Activated CD4-positive, alpha-beta T cell treated with anti-CD3 and anti-CD28 coated beads for 24 hours (primary cell): Measurements from ENCODE around the gene MYLK2.

ENCODE experiments used
- DNase-seq, 2 donors: peaks; one replicate each; pipeline ENCODE4 v3.0.0-alpha.2; 2020; ENCODE audit warnings: low read depth in 2 of 2

MYLK2 gene

GRCh38 chr20:31835554-31835953 is 16.4 kb downstream of the MYLK2 start:
- DNase-seq = no peak

DNA sequence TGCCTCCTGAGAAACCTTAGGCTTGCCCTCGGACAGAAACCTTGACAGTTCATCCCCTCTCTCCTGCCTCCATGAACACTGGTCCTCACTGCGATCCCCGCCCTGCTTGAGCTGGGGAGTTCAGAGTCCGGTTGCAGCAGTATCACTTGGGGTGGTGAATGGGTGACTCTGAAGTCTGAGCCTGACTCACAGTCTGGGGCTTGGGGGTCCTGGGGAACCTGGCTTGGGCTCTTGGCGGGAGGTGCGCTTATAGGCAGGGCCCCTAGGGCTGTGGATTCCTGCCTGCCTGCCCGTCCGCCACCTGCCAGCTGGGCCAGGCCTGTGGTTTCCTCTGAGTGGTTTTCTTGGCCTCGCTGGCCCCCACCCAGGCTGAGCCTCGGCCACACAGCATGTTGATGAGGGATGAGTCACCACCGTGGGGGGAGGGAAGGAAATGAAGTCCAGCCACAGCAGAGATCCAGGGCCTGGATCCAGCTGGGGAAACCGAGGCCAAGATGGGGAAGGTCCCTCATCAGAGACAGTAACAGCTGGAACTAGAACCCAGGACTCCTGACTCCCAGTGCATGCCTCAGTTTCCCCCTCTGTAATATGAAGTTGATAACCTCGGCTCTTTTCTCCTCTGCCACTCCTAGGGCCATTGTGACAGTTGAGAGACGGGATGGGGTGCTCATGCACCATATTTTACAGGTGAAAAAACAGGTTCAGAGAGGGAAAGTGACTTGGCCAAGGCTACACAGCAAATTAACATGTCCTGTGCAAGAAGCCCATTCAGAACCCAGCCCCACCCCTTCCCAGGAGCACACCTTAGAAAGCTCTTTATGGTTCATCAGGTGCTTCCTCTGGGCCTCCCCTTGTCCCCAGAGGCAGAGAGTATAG is 17.1 kb downstream of the MYLK2 start:
- DNase-seq = no peak

DNA sequence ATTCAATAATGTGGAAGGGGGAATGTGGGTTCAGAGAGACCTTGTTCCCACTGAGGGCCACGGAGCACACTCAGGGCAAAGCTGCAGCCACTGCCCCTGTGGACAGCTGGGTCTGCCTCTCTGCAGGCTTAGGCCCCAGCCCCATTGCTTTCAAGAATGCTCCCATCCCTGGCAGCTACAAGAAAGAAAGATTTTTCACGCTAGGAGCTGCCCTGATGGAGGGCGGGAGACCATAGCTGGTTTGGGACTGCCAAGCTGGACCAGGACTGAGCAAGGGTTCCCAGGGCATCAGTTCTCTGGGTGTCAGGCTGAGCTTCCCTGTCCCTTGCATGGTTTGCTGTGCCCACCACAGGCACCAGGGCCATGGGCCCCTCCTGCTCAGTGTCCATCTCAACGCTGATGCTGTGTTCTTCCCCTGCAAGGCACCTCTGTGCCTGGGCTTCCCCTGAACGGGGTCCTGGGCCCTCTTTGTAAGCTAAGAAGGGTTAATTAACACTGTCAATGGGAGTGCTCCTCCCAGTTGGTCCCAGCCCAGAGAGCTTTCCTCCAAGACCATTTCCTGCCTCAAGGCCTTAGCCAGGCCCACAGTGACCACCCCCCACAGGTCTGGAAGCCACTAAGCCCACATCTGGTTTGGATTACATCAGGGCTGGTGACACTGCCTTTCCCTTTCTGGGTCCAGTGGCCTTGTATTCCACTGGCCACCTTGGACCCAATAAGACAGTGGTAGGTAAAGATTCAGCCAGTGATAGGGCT is 17.9 kb downstream of the MYLK2 start:
- no peak for DNase-seq

GRCh38 chr20:31837896-31838397 is 18.8 kb downstream of the MYLK2 start:
- no peak for DNase-seq

GRCh38 chr20:31838646-31839292 is 19.6 kb downstream of the MYLK2 start:
- no peak for DNase-seq

DNA sequence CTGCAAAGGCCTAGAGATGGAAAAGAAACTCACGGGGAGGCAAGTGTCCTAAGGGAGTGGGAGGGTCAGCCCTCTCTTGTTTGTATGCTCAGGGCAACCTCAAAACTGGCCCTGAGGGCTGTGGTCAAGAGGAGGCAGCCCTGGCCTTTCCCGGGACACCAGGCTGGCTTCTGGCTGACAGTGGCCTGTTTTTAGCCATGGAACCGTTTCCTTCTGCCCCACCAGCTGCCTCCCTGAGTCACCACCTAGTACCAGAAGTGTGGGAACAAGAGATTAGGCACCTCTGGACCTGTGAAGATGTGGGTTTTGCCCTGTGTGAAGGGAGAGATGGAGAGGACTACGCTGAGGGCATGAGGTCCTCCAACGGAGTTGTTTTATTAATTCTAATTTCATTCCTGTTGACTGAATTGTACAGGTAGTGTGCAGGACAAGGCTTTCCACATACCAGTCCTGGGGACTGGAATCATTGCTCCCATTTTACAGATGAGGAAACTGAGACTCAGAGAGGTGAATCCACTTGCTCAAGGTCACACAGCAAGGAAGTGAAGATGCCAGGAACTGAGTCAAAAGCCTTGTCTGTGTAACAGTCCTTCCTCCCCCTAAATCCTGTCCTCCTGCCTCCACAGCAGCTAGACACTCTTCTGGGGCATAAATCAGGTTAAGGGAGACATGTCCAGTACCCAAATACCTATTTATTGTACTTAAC is 20.8 kb downstream of the MYLK2 start:
- no peak for DNase-seq

DNA sequence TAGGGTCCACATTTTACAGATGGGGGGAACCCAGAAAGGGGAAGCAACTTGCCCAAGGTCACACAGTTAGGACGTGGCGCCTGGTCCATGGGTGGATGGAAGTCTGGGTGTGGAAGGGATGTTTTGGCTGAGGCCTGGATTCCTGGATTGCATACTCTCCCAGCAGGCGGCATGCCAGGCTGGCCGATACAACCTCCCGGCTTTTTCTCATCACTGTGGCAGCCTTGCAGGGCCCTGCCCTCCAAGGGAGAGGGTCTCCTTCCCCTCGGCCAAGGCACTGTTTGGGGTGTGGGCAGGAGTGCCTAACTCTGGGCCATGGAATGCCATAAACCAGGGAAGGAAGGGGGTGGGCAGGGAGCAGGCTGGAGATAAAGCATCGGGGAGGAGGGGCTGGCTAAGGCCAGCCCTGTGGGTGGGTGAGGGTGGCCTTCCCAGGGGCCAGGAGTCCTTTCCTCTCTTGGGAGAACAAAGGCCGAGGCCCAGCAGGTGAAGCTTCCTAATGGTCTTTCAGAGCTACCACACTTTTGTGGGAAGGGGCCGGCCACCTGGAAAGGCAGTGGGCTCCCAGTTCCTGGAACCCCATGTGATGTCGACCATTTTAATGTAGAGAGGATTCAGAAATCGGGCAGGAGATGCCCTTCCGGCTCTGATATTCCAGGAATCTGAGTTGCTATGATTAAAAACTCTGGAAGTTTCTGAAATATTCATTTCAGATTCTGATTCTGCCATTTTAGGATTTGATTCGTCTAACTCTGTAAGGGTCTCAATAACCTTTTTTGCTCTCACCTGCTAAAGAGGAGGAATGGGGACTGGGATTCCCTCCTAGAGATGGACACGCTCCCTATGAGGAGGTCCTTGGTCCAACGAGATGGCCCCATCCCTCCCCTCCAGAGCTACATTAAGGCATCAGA is 22.0 kb downstream of the MYLK2 start:
- no peak for DNase-seq

- no peak for DNase-seq
Observed at GRCh38 chr20:31841928-31842327, 22.8 kb downstream of the MYLK2 start.

DNA sequence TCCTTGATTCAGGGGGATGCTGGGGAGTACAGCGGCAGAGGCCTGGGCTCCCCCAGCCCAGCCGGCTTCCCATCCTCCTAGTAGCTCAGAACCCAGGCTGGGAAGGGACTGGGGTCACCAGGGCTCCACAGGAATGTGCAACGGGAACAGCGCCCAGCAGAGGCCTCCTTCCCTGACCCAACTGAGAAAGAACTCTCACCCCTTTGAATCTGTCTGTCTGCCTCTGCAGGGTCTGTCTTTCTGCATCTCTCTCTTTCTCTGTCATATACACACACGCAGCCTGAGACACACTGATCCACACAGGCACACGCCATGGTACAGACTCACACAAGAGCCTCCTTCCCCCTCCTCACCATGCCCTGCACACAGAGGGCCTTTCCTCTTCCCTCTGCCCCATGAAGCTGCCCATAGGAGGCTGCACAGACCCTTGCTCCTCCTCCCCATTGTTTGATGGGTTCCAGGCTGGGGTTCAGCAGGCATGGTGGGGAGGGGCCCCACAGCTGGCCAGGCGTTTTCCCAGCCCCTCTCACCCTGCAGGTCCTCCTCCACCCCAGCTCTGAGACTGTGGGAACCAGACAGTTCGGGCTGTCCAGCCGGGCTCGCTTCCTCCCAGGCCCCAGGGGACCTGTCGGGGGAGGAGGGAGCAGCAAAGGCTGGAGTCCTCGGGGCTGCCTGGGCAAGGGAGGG is 23.5 kb downstream of the MYLK2 start:
- DNase-seq = no peak

- no peak for DNase-seq
Observed at GRCh38 chr20:31843288-31843687, 24.1 kb downstream of the MYLK2 start.

GRCh38 chr20:31843881-31844280 is 24.7 kb downstream of the MYLK2 start:
- DNase-seq = no peak

- DNase-seq = no peak
Observed at GRCh38 chr20:31844737-31845299, 25.7 kb downstream of the MYLK2 start.

DNA sequence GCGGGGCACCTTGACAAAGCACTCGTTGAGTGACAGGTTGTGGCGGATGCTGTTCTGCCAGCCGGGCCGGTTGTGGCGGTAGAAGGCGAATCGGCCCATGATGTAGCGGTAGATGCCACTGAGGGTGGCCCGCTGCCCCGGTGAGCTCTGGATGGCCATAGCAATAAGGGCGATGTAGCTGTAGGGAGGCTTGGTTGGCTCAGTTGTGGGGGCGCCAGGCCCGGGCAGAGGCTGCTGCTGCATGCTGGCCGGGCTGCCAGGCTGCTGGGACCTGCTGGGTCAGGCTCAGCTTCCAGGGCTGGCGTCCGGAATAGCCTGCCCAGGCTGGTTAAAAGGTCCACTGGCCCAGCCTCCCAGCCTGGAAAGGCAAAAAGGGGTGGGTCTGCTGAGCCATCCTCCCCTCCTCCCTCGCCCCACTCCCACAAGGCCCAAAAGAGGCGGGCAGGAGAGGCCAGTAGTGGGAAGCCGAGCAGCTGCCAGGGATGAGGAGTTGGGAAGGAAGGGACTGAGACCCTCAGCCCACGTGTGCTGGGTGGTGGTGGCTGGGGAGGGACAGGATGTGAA is 26.2 kb downstream of the MYLK2 start, which contains the start of gene FOXS1:
FOXS1 (minus strand) TSS at position 305 of the 564 bp plus-strand sequence; CDS start at position 243, 62 bp downstream.
- DNase-seq = no peak

DNA sequence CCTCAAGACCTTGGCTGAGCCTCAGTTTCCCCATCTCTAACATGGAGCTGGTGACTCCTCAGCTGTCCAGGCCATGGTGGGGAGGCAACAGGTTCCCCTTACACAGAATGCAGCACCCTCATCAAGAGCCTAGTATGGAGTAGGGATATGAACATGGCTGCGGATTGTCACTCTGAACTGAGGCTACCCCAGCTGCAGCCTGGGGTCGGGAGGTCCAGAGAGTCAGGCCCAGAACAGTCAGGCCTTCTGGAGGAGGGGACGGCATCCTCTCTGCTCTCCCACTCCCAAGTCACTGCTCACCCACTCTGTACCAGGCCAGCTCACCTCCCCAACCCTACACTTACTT is 27.6 kb downstream of the MYLK2 start:
- no peak for DNase-seq

DNA sequence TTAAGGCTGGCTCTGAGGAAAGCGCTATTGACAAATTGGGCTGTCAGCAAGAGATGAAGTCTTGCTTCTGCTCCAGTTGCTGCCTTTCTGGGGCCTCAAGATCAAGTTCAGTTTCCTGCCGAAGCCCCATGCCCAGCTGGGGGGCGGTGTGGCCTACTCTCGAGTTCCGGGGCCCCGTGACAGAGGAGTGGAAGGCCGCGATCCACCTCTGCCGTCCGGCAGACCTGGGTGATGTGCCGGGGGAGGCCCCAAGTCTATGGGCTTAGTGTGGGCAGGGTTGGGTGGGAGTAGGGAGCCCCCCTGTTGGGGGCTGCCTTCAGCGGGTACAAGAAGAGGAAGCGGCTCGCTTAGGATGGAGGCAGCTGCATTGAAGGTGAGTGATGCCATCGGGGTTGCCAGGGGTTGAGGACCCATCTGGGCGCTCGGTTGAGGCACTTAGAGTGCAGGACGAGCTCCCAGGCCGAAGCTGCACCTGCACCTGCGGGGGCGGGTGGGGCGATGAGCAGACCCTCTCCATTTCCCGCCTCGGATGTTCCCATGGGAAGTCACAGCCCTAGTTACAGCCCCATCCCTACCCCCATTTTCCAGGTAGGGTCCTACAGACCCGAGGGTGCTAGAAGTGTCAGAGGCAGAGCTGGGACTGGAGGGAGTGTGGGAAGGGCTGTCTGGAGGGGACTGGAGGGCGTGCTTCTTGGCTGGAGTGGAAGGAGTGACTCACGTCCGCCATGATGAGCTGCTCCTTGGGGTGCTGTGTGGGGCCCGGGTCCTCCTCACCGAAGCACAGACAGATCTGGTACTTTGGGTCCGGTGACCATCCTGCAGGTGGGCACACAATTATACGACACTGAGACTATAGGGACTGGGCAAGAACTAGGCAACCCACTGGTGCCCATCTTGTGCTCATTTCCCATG is 29.2 kb downstream of the MYLK2 start:
- DNase-seq = no peak

DNA sequence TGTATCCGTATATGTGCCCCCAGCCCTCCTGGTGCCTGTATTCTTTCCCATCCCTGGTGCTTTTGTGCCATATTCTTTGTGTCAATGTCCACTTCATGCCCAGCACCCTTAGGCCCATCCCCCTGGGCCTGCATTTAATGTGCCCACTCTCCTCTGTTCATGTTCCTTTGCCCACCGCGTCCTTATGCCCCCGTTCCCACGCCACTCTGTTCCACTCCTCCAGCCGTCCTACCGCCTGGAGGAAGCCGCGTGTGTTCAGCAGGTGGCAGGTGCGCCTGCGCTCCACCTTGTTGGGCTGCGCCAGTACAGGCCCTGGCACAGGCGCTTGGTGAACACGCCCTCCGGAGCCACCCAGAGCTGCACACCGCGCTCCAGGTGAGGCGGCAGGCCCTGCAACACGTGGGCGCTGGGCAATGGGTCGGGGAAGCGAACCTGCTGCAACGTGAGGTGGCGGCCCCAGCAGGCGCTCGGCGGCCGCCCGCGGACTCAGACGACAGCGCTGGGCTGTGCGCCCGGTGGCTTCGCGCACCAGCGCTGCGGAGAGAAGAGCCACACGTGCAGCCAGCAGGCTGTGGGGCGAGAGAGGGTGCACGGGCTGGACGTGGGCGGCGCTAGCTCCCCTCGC is 30.3 kb downstream of the MYLK2 start:
- no peak for DNase-seq

DNA sequence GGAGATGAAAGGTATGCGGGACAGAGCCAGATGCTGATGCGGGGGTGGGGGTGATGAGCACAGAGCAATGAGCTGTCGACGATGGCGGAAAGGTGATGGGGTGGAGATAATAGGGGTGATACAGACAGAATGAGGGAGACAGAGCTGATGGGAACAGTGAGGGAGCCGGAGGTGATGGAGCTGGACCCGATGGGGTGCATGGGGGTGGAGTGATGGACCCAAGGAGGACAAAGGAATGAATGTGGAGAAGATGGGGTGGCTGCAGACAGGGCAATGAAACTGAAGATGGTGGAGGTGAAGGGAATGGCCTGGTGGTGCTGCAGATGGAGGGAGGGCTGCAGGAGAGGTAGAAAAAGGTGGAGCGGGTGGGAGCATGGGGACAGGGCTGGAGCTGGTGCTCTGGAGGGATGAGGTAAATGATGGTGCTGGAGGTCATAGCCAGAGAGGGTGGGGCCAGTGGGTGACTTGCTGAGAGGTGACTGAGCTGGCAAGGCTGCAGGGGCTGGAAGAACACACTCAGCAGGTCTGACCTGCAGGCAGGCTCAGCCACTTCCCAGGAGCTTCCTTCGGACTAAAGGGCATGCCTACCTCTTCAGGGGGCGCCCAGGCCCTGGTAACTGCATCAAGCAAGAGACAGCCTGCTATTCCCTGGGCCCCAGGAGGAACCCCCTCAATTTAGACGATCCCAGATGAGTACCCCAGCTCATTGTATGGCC is 32.2 kb downstream of the MYLK2 start:
- no peak for DNase-seq
